K562 (cell line): ENCODE measurements around the gene RHD. TPM values are rescaled to one million over a fixed set of nuclear protein-coding genes. Genes with fewer than 3 reads are reported as not detected.
A peak's percentile ranks its signal among the peaks of the same experiment; 100 is the strongest.

ENCODE experiments used
- DNMT1 ChIP-seq: fragments of 450-650 bp; IDR thresholded peaks from 2 replicates; pipeline ENCODE4 v1.6.1; 2016; ENCODE audit warnings: antibody characterized with exemption, mild to moderate bottlenecking
- ELF1 ChIP-seq: fragments of 200-800 bp; sonication (Bioruptor generic); IDR thresholded peaks from 2 replicates; pipeline ENCODE4 v1.6.1; 2016; ENCODE audit warnings: missing genetic modification characterization, missing compliant biosample characterization
- ESRRA ChIP-seq: fragments of 450-650 bp; IDR thresholded peaks from 2 replicates; pipeline ENCODE4 v1.6.1; 2014; ENCODE audit warnings: low read depth, mild to moderate bottlenecking, moderate library complexity, borderline replicate concordance
- ESRRB ChIP-seq: fragments of 250-450 bp; sonication (Bioruptor Pico); IDR thresholded peaks from 2 replicates; pipeline ENCODE4 v1.5.0; 2020; ENCODE audit warnings: mild to moderate bottlenecking, moderate library complexity, borderline replicate concordance
- FOXP1 ChIP-seq: sonication (generic); formaldehyde crosslinking; IDR thresholded peaks from 2 replicates; pipeline ENCODE4 v1.8.0; 2022; ENCODE audit warnings: mild to moderate bottlenecking, missing genetic modification reagents
- HNRNPLL ChIP-seq: fragments of 200-400 bp; formaldehyde crosslinking; IDR thresholded peaks from 2 replicates; pipeline ENCODE4 v1.6.1; 2017; ENCODE audit warnings: low read length, low read depth, mild to moderate bottlenecking; ENCODE audit not compliant: poor library complexity, severe bottlenecking
- KLF1 ChIP-seq: fragments of 450-650 bp; IDR thresholded peaks from 2 replicates; pipeline ENCODE4 v1.6.1; 2016; ENCODE audit warnings: missing genetic modification characterization, missing compliant biosample characterization
- MCM7 ChIP-seq, 2 experiments: fragments of 450-650 bp; IDR thresholded peaks; 2 replicates each; pipeline ENCODE4 v1.6.1; 2016 to 2018
- MYC ChIP-seq, 2 experiments: fragments of 250-450 bp in 1 of 2; sonication (Bioruptor Pico) in 1 of 2; IDR thresholded peaks; 2 replicates each; pipeline versions ENCODE4 v1.5.1 to v1.6.1; 2012 to 2021; ENCODE audit warnings: low read depth in 2 of 2, borderline replicate concordance in 1 of 2, improper control_type of control experiment in 1 of 2, low read length in 1 of 2, mild to moderate bottlenecking in 1 of 2, moderate library complexity in 1 of 2
- NR2C1 ChIP-seq, 2 experiments: fragments of 450-650 bp; IDR thresholded peaks; 2 replicates each; pipeline ENCODE4 v1.6.1; 2017; ENCODE audit warnings: mild to moderate bottlenecking in 2 of 2, antibody characterized with exemption in 1 of 2, inconsistent platforms in 1 of 2, missing compliant biosample characterization in 1 of 2, missing genetic modification characterization in 1 of 2
- PHTF2 ChIP-seq: fragments of 250-450 bp; sonication (Bioruptor Pico); IDR thresholded peaks from 2 replicates; pipeline ENCODE4 v1.5.0; 2021; ENCODE audit warnings: mild to moderate bottlenecking
- RBFOX2 ChIP-seq: fragments of 200-400 bp; formaldehyde crosslinking; IDR thresholded peaks from 2 replicates; pipeline ENCODE4 v1.6.1; 2017; ENCODE audit warnings: low read depth, mild to moderate bottlenecking, low read length, moderate library complexity
- RBM15 ChIP-seq: fragments of 200-400 bp; formaldehyde crosslinking; IDR thresholded peaks from 2 replicates; pipeline ENCODE4 v1.6.1; 2018; ENCODE audit warnings: mild to moderate bottlenecking, low read length, moderate library complexity; ENCODE audit not compliant: insufficient read depth
- SFPQ ChIP-seq: fragments of 200-400 bp; formaldehyde crosslinking; IDR thresholded peaks from 2 replicates; pipeline ENCODE4 v1.6.1; 2017; ENCODE audit warnings: mild to moderate bottlenecking, low read depth, low read length, moderate library complexity
- SMC3 ChIP-seq: conservative IDR thresholded peaks from 2 replicates; pipeline ENCODE4 v1.6.1; 2011; ENCODE audit warnings: low read depth, low read length, improper control_type of control experiment; ENCODE audit not compliant: insufficient read depth
- ZBTB5 ChIP-seq: fragments of 450-650 bp; IDR thresholded peaks from 2 replicates; pipeline ENCODE4 v1.6.1; 2017; ENCODE audit warnings: antibody characterized with exemption
- ZC3H4 ChIP-seq: sonication (generic); formaldehyde crosslinking; IDR thresholded peaks from 2 replicates; pipeline ENCODE4 v1.9.0; 2021; ENCODE audit warnings: missing genetic modification reagents, borderline replicate concordance
- ZFP30 ChIP-seq: fragments of 250-450 bp; sonication (Bioruptor Pico); IDR thresholded peaks from 2 replicates; pipeline ENCODE4 v1.8.0; 2022; ENCODE audit warnings: moderate library complexity, mild to moderate bottlenecking, inconsistent platforms, borderline replicate concordance
- ZFP91 ChIP-seq: sonication (generic); formaldehyde crosslinking; IDR thresholded peaks from 2 replicates; pipeline ENCODE4 v1.8.0; 2022; ENCODE audit warnings: mild to moderate bottlenecking, missing genetic modification reagents
- ZNF174 ChIP-seq: fragments of 250-450 bp; sonication (Bioruptor Pico); IDR thresholded peaks from 2 replicates; pipeline ENCODE4 v1.4.0; 2020; ENCODE audit warnings: mild to moderate bottlenecking
- ZNF24 ChIP-seq: fragments of 450-650 bp; IDR thresholded peaks from 2 replicates; pipeline ENCODE4 v1.6.1; 2016
- ZNF695 ChIP-seq: fragments of 450-650 bp; formaldehyde crosslinking; IDR thresholded peaks from 2 replicates; pipeline ENCODE4 v1.4.0; 2020; ENCODE audit warnings: mild to moderate bottlenecking, moderate library complexity
- polyA plus RNA-seq, 8 experiments: library from polyadenylated mRNA; depleted of rRNA in 4 of 8; stranded (reverse) in 5 of 8; unstranded in 3 of 8; fragments of >200 nt; fragmentation: Nextera tagmentation in 2 of 8; fragmentation: Illumina TruSeq in 1 of 8; extraction: Ambion mirVana in 2 of 8; extraction: Trizol in 1 of 8; gene quantifications; 2 replicates each; pipeline versions ENCODE4 v1.2.1 to v1.2.3, GENCODE V29; 2011 to 2014; ENCODE audit warnings: inconsistent platforms in 1 of 8, missing spikeins in 1 of 8
- total RNA-seq, 7 experiments: library from RNA; depleted of rRNA in 6 of 7; stranded (reverse); fragments of >200 nt in 6 of 7; fragmentation: Illumina TruSeq in 2 of 7; extraction: Trizol in 2 of 7; gene quantifications; 2 replicates each; pipeline versions ENCODE4 v1.2.1 to v1.2.3, GENCODE V29; 2011 to 2021; ENCODE audit warnings: low replicate concordance in 1 of 7

RHD gene
- total and polyA plus RNA-seq, 9 of the 15 experiments (the other 6 are each of a cell fraction or from before 2014, with no cell fraction given): 8.8 to 32.4 (median 15.0) TPM

- TF ChIP-seq SFPQ: no peak
- TF ChIP-seq HNRNPLL: peak; percentile 78
- TF ChIP-seq ESRRA: peak; percentile 93
- TF ChIP-seq ZC3H4 (CRISPR knock-in tag): no peak
- TF ChIP-seq RBFOX2: peak; percentile 99
- TF ChIP-seq ELF1: peak; percentile 95
- 0 out of 2 replicates have a peak, but pooled peaks have one; percentile 38 for TF ChIP-seq ESRRB (CRISPR knock-in tag)
- no peak for TF ChIP-seq MCM7 (IDR thresholded peaks at IDR 0.05)
- TF ChIP-seq PHTF2 (CRISPR knock-in tag): peak; percentile 84; the same call in 1 of the 2 replicates
- no peak for TF ChIP-seq ZNF174 (CRISPR knock-in tag)
- TF ChIP-seq ZNF695 (CRISPR knock-in tag): no peak
- TF ChIP-seq ZBTB5: no peak
- TF ChIP-seq NR2C1 (IDR thresholded peaks at IDR 0.05): no peak
- TF ChIP-seq NR2C1 (tag; IDR thresholded peaks at IDR 0.05): no peak; the same call in 1 of the 2 replicates
- TF ChIP-seq SMC3: no peak
- peak; percentile 99 for TF ChIP-seq DNMT1
- no peak for TF ChIP-seq RBM15
- no peak for TF ChIP-seq ZNF24
- TF ChIP-seq MYC (IDR thresholded peaks at IDR 0.05; ENCODE audit: low read depth, low read length): peak; percentile 55
- TF ChIP-seq MYC (CRISPR knock-in tag; IDR thresholded peaks at IDR 0.05; ENCODE audit: borderline replicate concordance, low read depth): peak; percentile 14; the same call in 1 of the 2 replicates
- no peak for TF ChIP-seq ZFP30
- TF ChIP-seq KLF1: peak; percentile 95
- no peak for TF ChIP-seq ZFP91 (CRISPR knock-in tag)
- peak; percentile 19 for TF ChIP-seq FOXP1 (CRISPR knock-in tag)
Observed at GRCh38 chr1:25247024-25247828, 25.1 kb upstream of the RHD start, which contains the start of gene RSRP1 (continued).
